Subcutaneous abdominal adipose tissue (tissue), 5 donors: ENCODE measurements around the gene CAND2.
"Not testable (repeated sequence)": the region's sequence is repeated elsewhere in the genome, so short reads cannot be mapped to it uniquely, and the experiment has no call there.

Source experiments
- H3K27ac ChIP-seq: one replicate; pipeline ENCODE4 v1.7.0; 2013; ENCODE audit warnings: low read depth, mild to moderate bottlenecking, inconsistent platforms, low read length, moderate library complexity
- H3K27me3 ChIP-seq, 5 donors: one replicate each; pipeline ENCODE4 v1.7.0; 2013; ENCODE audit warnings: low read length in 5 of 5, inconsistent platforms in 1 of 5; ENCODE audit not compliant: control insufficient read depth in 5 of 5, insufficient read depth in 4 of 5
- H3K36me3 ChIP-seq, 5 donors: one replicate each; pipeline ENCODE4 v1.7.0; 2013; ENCODE audit warnings: low read length in 5 of 5; ENCODE audit not compliant: control insufficient read depth in 5 of 5, insufficient read depth in 5 of 5
- H3K4me1 ChIP-seq, 5 donors: one replicate each; pipeline ENCODE4 v1.7.0; 2013; ENCODE audit warnings: low read length in 5 of 5, mild to moderate bottlenecking in 3 of 5, moderate library complexity in 1 of 5; ENCODE audit not compliant: control insufficient read depth in 5 of 5, insufficient read depth in 5 of 5
- H3K4me3 ChIP-seq, 5 donors: one replicate each; pipeline ENCODE4 v1.7.0; 2013; ENCODE audit warnings: low read length in 5 of 5, low read depth in 1 of 5
- H3K9ac ChIP-seq, 5 donors: one replicate each; pipeline ENCODE4 v1.7.0; 2013; ENCODE audit warnings: low read length in 5 of 5, mild to moderate bottlenecking in 4 of 5, moderate library complexity in 3 of 5
- H3K9me3 ChIP-seq, 5 donors: one replicate each; pipeline ENCODE4 v1.7.0; 2013; ENCODE audit warnings: low read length in 5 of 5; ENCODE audit not compliant: control insufficient read depth in 5 of 5
- donor health status: healthy.
- donor health status: healthy.
- donor health status: healthy.
- donor health status: healthy.
- donor health status: healthy.

Gene CAND2

DNA sequence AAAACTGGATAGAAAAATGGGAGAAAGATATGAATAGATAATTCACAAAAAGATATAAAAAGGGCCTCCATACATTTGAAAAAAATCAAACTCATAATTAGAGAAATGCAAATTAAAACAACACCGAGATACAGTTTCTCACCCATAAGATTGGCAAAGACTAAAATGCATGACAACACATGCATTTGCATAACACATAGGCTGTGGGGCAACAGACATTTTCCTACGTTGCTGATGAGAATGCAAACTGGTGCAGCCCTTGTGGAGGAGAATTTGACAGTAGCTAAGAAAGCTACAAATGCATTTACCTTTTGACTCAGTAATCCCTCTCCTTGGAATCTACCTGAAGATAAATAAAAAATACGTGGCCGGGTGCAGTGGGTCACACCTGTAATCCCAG lies 11.4 kb upstream of the CAND2 start:
- Histone ChIP-seq H3K9ac (no peak overlapping the region), H3K4me1 (no peaks in the 10 kb centered on the region), H3K27me3 (peaks cover 0 to 4% (median 0%) of the 10 kb centered on the region in 5 donors), H3K9me3 (no peaks in the 10 kb centered on the region), H3K4me3 (no peak overlapping the region), H3K27ac (no peak overlapping the region), H3K36me3 (no peaks in the 10 kb centered on the region)

DNA sequence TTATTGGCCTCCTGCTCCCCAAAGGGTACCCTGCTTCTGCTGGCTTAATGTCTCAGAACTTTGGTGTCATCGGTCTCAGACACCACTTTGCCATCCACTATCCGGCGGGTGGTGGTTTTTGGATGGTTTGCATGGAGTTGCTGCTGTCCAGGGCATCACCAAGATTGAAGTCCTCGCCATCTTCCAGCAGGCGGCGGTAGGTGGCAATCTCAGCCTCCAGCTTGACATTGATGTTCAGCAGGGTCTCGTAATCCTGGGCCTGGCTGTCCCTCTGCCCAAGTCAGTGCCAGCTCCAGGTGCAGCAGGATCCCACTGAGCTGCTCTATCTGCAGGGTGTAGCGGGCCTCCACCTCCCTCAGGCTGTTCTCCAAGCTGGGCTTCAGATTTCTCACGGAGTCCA lies 9.1 kb upstream of the CAND2 start:
- not testable (repeated sequence) for H3K4me1 ChIP-seq, H3K36me3 ChIP-seq, H3K9ac ChIP-seq, H3K27me3 ChIP-seq, H3K27ac ChIP-seq, H3K9me3 ChIP-seq, H3K4me3 ChIP-seq

DNA sequence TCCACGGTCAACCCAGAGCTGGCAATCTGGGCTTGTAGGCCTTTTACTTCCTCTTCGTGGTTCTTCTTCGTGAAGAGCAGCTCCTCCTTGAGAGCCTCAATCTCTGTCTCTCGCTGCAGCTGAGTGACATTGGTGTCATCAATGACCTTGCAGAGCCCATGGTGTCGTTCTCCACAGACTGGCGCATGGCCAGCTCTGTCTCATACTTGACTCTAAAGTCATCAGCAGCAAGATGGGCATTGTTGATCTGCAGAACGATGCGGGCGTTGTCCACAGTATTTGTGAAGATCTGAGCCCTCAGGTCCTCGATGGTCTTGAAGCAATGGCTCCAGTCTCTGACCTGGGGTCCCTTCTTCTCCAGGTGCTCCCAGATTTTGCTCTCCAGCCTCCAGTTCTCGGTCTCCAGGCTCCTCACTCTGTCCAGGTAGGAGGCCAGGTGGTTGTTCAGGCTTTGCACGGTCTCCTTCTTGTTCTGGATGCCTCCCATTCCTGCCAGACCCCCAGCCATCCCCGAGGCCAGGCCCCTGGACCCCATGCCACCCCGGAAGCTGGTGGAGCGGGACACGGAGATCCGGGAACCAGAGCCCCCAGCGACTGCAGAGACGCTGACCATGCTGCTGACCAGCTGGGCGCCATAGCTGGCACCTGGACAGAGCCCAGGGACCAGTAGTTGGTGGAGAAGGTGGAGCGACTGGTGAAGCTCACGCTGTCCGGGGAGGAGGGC lies 8.4 kb upstream of the CAND2 start:
- not testable (repeated sequence) for H3K27me3 ChIP-seq, H3K9ac ChIP-seq, H3K27ac ChIP-seq, H3K36me3 ChIP-seq, H3K9me3 ChIP-seq, H3K4me1 ChIP-seq, H3K4me3 ChIP-seq

- Histone ChIP-seq H3K4me1 (peaks cover 0 to 7% (median 6%) of the 10 kb centered on the region in 5 donors), H3K27me3 (no peaks in the 10 kb centered on the region), H3K9ac (no peak overlapping the region), H3K4me3 (no peak overlapping the region), H3K9me3 (no peaks in the 10 kb centered on the region), H3K27ac (no peak overlapping the region), H3K36me3 (no peaks in the 10 kb centered on the region)
These were observed 5.0 kb upstream of the CAND2 start for GRCh38 chr3:12791430-12791829.

DNA sequence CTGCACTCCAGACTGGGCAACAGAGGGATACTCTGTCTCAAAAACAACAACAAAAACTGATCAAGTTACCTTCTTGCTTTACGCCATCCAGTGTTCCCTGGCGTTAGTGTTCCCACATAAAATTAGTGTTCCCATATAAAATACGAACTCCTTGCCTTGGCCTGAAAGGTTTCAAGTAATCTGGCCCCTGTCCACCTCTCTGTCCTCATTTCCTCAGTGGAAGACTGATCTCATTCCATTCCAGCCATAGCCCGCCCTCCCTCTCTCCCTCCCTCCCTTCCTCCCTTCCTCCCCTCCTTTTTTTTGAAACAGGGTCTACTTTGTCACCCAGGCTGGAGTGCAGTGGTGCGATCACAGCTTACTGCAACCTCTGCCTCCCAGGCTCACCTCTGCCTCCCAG lies 2.8 kb upstream of the CAND2 start:
- no peaks in the 10 kb centered on the region for H3K27me3 ChIP-seq
- peaks cover 0 to 12% (median 10%) of the 10 kb centered on the region in 5 donors for H3K4me1 ChIP-seq
- H3K9ac ChIP-seq, result no peak overlapping the region
- H3K27ac ChIP-seq, result no peak overlapping the region
- H3K36me3 ChIP-seq, result no peaks in the 10 kb centered on the region
- H3K9me3 ChIP-seq, result no peaks in the 10 kb centered on the region
- H3K4me3 ChIP-seq, result no peak overlapping the region

- no peaks in the 10 kb centered on the region for H3K36me3 ChIP-seq
- H3K27ac ChIP-seq, result no peak overlapping the region
- no peaks in the 10 kb centered on the region for H3K27me3 ChIP-seq
- no peak overlapping the region for H3K9ac ChIP-seq
- H3K4me3 ChIP-seq, result peak overlapping the region in 2 of 5 donors; percentile 68 to 77
- no peaks in the 10 kb centered on the region for H3K9me3 ChIP-seq
- peaks cover 0 to 12% (median 10%) of the 10 kb centered on the region in 5 donors for H3K4me1 ChIP-seq
These were observed 828 bp downstream of the CAND2 start for GRCh38 chr3:12797124-12797891.

GRCh38 chr3:12797892-12798558 lies 1.5 kb downstream of the CAND2 start:
- Histone ChIP-seq H3K27ac (no peak overlapping the region), H3K9me3 (no peaks in the 10 kb centered on the region), H3K4me3 (no peak overlapping the region), H3K9ac (no peak overlapping the region), H3K36me3 (no peaks in the 10 kb centered on the region), H3K4me1 (peaks cover 0 to 12% (median 10%) of the 10 kb centered on the region in 5 donors), H3K27me3 (no peaks in the 10 kb centered on the region)

DNA sequence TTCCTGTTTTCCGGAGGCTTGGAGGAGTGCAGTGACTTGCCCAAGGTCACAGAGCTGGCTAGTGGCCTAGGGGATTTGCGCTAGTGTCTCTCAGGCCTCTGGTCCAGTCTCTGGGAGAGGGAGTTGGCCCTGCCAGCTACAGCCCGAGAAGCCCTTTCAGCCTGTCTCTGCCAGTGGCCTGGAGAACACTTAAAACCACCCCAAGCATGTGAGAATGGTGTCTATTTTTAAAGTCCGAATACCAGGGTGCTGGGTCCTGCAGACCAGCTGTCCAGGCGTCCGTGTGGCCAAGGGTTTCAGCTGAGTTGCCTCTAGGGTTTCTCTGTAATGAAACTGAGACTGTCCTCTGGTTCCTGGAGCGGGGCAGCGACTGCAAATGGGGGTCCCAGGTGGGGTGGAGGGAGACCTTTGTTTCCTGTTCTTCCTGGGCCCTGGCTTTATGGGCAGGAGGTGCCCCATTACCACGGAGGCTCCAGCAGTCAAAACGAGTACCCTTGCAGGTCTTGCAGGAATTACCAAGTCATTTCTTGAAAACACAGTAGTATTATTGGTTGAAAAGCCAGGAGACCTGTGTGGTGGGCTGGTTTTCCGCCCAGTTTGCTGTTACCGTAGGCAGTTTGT lies 2.2 kb downstream of the CAND2 start:
- Histone ChIP-seq H3K4me1 (peaks cover 0 to 12% (median 10%) of the 10 kb centered on the region in 5 donors), H3K27ac (no peak overlapping the region), H3K9ac (no peak overlapping the region), H3K27me3 (no peaks in the 10 kb centered on the region), H3K36me3 (peaks cover 0 to 5% (median 4%) of the 10 kb centered on the region in 5 donors), H3K4me3 (no peak overlapping the region), H3K9me3 (no peaks in the 10 kb centered on the region)

GRCh38 chr3:12799525-12800440 lies 3.3 kb downstream of the CAND2 start:
- Histone ChIP-seq H3K27me3 (no peaks in the 10 kb centered on the region), H3K9me3 (no peaks in the 10 kb centered on the region), H3K9ac (no peak overlapping the region), H3K4me3 (no peak overlapping the region), H3K36me3 (peaks cover 0 to 10% (median 5%) of the 10 kb centered on the region in 5 donors), H3K27ac (no peak overlapping the region), H3K4me1 (peaks cover 0 to 12% (median 10%) of the 10 kb centered on the region in 5 donors)
